ENCODE results near the gene GPX2.

GRCh38 chr14:64966976-64967375 is 24.4 kb upstream of the GPX2 start:
- no peak for TF ChIP-seq CTCF (IDR thresholded peaks at IDR 0.05)
- TF ChIP-seq POLR2A (IDR thresholded peaks at IDR 0.05), result no peak

All from right lobe of liver (tissue), 4 donors.